Measurements from ENCODE around the gene DSCAML1.

DSCAML1 gene

DNA sequence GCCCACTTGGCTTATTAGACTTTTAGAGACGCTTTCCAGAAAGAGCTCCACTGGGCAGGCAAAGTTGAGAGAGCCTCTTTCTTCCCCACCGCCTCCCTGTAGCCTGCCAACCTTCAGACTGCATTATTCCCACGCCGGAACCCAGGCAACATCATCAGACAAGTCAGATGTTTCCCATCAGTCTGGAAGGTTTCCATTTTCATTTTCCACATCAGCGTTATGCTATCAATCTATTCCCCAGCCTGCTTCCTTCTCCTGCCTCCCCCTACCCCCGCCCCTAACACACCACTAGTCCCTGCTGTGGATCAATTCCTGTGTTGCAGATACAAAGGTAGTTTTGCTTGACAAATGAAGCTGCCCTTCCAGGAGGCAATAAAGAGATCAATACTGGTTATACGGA, 184.8 kb downstream of the DSCAML1 start:
- DNase-seq (ENCODE audit: low read depth), result no peak
- no peak overlapping the region for H3K4me3 ChIP-seq (ENCODE audit: low read depth, low read length)
- TF ChIP-seq, protein P1, sequence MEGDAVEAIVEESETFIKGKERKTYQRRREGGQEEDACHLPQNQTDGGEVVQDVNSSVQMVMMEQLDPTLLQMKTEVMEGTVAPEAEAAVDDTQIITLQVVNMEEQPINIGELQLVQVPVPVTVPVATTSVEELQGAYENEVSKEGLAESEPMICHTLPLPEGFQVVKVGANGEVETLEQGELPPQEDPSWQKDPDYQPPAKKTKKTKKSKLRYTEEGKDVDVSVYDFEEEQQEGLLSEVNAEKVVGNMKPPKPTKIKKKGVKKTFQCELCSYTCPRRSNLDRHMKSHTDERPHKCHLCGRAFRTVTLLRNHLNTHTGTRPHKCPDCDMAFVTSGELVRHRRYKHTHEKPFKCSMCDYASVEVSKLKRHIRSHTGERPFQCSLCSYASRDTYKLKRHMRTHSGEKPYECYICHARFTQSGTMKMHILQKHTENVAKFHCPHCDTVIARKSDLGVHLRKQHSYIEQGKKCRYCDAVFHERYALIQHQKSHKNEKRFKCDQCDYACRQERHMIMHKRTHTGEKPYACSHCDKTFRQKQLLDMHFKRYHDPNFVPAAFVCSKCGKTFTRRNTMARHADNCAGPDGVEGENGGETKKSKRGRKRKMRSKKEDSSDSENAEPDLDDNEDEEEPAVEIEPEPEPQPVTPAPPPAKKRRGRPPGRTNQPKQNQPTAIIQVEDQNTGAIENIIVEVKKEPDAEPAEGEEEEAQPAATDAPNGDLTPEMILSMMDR (IDR thresholded peaks at IDR 0.05; ENCODE audit: control insufficient read depth, extremely low read depth, insufficient read depth), result no peak

DNA sequence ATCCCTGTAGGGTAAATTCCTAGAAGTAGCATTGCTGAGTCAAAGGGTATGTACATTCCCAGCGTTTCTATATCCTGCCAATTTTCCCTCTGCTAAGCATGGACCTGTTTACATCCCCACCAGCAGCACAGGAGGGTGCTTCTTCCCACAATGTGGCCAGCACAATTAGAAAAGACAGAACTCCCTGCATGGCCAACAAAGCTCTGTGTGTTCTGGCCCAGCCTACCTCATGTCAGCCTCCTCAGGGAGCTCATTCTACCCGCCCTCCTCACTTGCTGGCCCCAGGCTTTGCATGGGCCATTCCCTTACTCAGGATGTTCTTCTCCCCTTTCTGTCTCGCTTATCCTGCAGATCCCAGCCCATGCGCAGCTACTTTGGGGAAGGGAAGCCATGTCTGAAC, 186.1 kb downstream of the DSCAML1 start:
- TF ChIP-seq, protein P1 (IDR thresholded peaks at IDR 0.05; ENCODE audit: control insufficient read depth, extremely low read depth, insufficient read depth), result no peak
- no peak overlapping the region for H3K4me3 ChIP-seq (ENCODE audit: low read depth, low read length)
- no peak for DNase-seq (ENCODE audit: low read depth)

DNA sequence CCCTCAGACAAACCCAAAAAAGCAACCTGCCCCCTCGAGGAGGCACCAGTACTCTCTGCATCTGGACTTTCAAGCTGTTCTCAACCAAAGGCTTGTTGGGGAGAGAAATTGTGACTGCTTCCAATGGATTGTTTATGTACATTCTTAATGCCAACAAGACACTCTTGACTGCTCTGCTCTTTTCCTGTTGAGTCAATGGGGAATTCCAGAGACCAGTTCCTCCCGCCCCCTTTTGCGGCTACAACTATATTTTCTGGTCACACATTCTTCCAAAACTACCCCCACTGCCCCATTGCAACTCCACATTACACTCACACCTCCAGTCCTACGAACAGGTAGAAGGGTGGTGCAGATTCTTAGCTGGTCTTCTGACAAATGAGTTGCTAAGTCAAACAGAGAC, 187.0 kb downstream of the DSCAML1 start:
- no peak for DNase-seq (ENCODE audit: low read depth)

DNA sequence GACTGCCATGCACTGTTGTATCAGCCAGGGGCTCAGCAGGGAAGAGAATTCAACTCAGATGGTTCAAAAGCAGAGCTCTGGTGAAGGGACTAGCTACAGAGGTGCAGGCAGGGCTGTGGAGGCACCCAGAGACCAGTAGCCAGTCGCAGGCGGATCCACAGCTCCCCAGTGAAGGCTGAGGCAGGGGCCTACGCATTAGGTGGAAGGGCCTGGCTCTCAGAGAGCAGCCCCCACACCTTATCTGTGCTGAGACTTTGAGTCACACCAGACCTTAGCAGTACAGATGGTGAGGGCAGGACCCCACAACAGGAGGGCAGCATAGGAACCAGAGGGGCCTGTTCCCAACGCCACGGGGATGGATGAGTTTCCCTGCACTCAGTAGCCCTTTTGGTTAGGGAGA, 189.6 kb downstream of the DSCAML1 start:
- H3K4me3 ChIP-seq (ENCODE audit: low read depth, low read length), result no peak overlapping the region
- TF ChIP-seq, protein P1 (IDR thresholded peaks at IDR 0.05; ENCODE audit: control insufficient read depth, extremely low read depth, insufficient read depth), result no peak
- no peak for DNase-seq (ENCODE audit: low read depth)

More for the DNA sequence above, 187.0 kb downstream of the DSCAML1 start:
- TF ChIP-seq, protein P1 (IDR thresholded peaks at IDR 0.05; ENCODE audit: control insufficient read depth, extremely low read depth, insufficient read depth), result no peak
- no peak overlapping the region for H3K4me3 ChIP-seq (ENCODE audit: low read depth, low read length)

DNA sequence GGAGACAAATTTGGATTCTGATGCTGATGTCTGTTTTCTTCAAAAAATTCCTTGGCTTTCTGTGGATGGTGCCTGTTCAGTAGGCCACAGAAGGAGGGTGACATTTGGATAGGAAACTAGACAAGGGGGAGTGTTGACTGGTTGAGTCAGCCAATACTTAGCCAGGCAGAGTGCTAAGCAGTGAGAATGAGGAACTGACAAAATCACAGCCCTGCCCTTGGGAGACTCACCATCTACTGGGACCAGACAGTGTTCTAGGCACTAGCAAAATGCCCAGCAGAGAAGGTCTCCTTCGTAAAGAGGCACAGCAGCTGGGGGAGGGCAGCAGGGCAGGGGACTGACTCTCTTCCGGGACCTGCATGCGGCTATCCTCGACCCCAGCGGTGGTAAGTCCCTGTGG, 190.2 kb downstream of the DSCAML1 start:
- TF ChIP-seq, protein P1 (IDR thresholded peaks at IDR 0.05; ENCODE audit: control insufficient read depth, extremely low read depth, insufficient read depth), result no peak
- no peak overlapping the region for H3K4me3 ChIP-seq (ENCODE audit: low read depth, low read length)
- DNase-seq (ENCODE audit: low read depth), result no peak

DNA sequence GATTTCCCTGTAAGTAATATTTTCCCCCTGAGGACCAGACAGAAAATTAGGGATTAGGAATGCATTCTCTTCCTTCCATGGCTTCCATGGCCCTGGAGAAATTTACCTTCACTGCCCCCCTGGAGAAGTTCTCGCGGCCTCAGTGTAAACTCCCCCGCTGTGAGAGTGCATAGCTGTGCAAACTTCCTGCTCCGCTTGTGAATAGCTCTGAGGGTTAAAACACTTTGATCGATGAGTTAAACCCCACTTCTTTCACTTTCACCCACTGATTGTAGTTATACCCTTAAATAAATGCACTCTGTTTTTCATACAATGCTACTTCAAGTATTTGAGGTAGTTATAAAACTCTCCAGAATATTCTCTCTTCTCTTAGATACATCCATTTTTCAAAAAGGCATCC, 190.8 kb downstream of the DSCAML1 start:
- no peak for DNase-seq (ENCODE audit: low read depth)
- TF ChIP-seq, protein P1 (IDR thresholded peaks at IDR 0.05; ENCODE audit: control insufficient read depth, extremely low read depth, insufficient read depth), result no peak
- no peak overlapping the region for H3K4me3 ChIP-seq (ENCODE audit: low read depth, low read length)

DNA sequence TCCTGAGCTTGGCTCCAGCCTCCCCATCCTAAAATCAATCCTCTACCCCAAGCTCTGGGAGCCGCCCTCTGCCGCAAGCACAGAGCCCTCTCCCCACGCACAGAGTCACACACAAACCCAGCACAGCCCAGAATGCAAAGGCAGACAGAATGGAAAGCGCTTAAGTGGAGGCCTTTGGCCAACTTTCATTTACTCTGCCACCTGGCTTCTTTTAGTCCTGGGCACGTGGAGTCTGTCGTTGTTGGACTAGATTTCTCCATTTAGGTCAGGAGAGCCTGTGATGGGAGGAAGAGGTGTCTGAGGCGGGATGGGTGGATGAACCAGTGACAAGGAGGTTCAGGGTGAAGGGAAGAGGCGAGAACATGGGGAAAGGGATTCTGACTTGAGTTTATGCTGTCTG, 191.7 kb downstream of the DSCAML1 start:
- no peak for DNase-seq (ENCODE audit: low read depth)
- no peak overlapping the region for H3K4me3 ChIP-seq (ENCODE audit: low read depth, low read length)
- TF ChIP-seq, protein P1 (IDR thresholded peaks at IDR 0.05; ENCODE audit: control insufficient read depth, extremely low read depth, insufficient read depth), result no peak
